Activated T-helper 1 cell treated with Interleukin-2 at 50 U/mL for 16 hours (primary cell): ENCODE measurements around the gene TSPAN3.

ENCODE experiments used
- DNase-seq: peaks from one replicate; pipeline ENCODE4 v3.0.0-alpha.2; 2020; ENCODE audit warnings: low read depth

The TSPAN3 gene

GRCh38 chr15:77033729-77034671 lies 36.9 kb downstream of the TSPAN3 start:
- DNase-seq = no peak

- DNase-seq = no peak
These were observed 37.5 kb downstream of the TSPAN3 start for GRCh38 chr15:77033417-77033728.

GRCh38 chr15:77032647-77033416 lies 38.1 kb downstream of the TSPAN3 start:
- DNase-seq = no peak

GRCh38 chr15:77032052-77032646 lies 38.8 kb downstream of the TSPAN3 start:
- DNase-seq = no peak

GRCh38 chr15:77031376-77032050 lies 39.4 kb downstream of the TSPAN3 start:
- no peak for DNase-seq

- DNase-seq = no peak
These were observed 40.0 kb downstream of the TSPAN3 start for GRCh38 chr15:77030928-77031375.

- no peak for DNase-seq
These were observed 40.6 kb downstream of the TSPAN3 start for GRCh38 chr15:77030048-77030927.

GRCh38 chr15:77029166-77030047 lies 41.5 kb downstream of the TSPAN3 start:
- DNase-seq = no peak

- DNase-seq = no peak
These were observed 42.3 kb downstream of the TSPAN3 start for GRCh38 chr15:77028451-77029165.

- no peak for DNase-seq
These were observed 43.0 kb downstream of the TSPAN3 start for GRCh38 chr15:77027697-77028450.

- no peak for DNase-seq
These were observed 43.7 kb downstream of the TSPAN3 start for GRCh38 chr15:77027111-77027696.

- DNase-seq = no peak
These were observed 44.3 kb downstream of the TSPAN3 start for GRCh38 chr15:77026501-77027110.

GRCh38 chr15:77025941-77026411 lies 44.9 kb downstream of the TSPAN3 start:
- DNase-seq = no peak

GRCh38 chr15:77025083-77025901 lies 45.6 kb downstream of the TSPAN3 start:
- DNase-seq = no peak

GRCh38 chr15:77024273-77025082 lies 46.4 kb downstream of the TSPAN3 start:
- DNase-seq = peak; percentile 43
